Ovary (tissue), 9 donors: ENCODE measurements around the gene UBE2Z. TPM values are rescaled to one million over a fixed set of nuclear protein-coding genes. Genes with fewer than 3 reads are reported as not detected.

ENCODE experiments used
- DNase-seq, 5 donors: peaks; one replicate each; pipeline ENCODE4 v3.0.0-alpha.2; 2019 to 2020
- H3K27ac ChIP-seq, 2 donors: fragments of 200-600 bp; one replicate each; pipeline versions ENCODE4 v1.5.1 to v1.8.0; 2019 to 2022
- H3K27me3 ChIP-seq: fragments of 200-600 bp; one replicate; pipeline ENCODE4 v1.8.0; 2022
- H3K36me3 ChIP-seq: fragments of 200-600 bp; sonication (generic); one replicate; pipeline ENCODE4 v1.5.1; 2019
- H3K4me1 ChIP-seq: one replicate; pipeline ENCODE4 v1.8.1; 2013; ENCODE audit warnings: mild to moderate bottlenecking, moderate library complexity; ENCODE audit not compliant: insufficient read depth
- H3K4me3 ChIP-seq: fragments of 200-600 bp; sonication (generic); one replicate; pipeline ENCODE4 v1.5.1; 2017
- H3K9me3 ChIP-seq, 2 donors: fragments of 200-600 bp in 1 of 2; sonication (generic) in 1 of 2; one replicate each; pipeline versions ENCODE4 v1.5.1 to v1.8.1; 2013 to 2019; ENCODE audit warnings: mild to moderate bottlenecking in 1 of 2, moderate library complexity in 1 of 2
- EP300 ChIP-seq: sonication (generic); formaldehyde crosslinking; IDR thresholded peaks from one replicate; pipeline ENCODE4 v1.6.1; 2017; ENCODE audit warnings: antibody characterized with exemption
- POLR2A ChIP-seq: fragments of 450-650 bp; IDR thresholded peaks from one replicate; pipeline ENCODE4 v1.6.1; 2017; ENCODE audit warnings: antibody characterized with exemption, mild to moderate bottlenecking, moderate library complexity
- WGBS, 3 donors: extraction: QIAGEN DNeasy Blood & Tissue Kit in 1 of 3; methylation state at CpG; one replicate each; pipeline versions ENCODE4 v1.1.5 to v1.1.7; 2013 to 2017; 5-methylcytosine and 5-hydroxymethylcytosine counted together
- intact Hi-C, 4 donors: fragments of 100-400 bp; cut with DNase I; formaldehyde crosslinking; loops; one replicate each; pipeline versions ENCODE4 v1.11.0 to v1.15.1; 2022 to 2023
- polyA plus RNA-seq, 2 donors: library from polyadenylated mRNA; stranded (reverse); fragments of 200-250 nt in 1 of 2; fragments of 350-450 nt in 1 of 2; fragmentation: Illumina TruSeq in 1 of 2; extraction: RNeasy Lipid Tissue Mini Kit (QIAGEN cat#74804) in 1 of 2; gene quantifications; one replicate each; pipeline ENCODE4 v1.2.3, GENCODE V29; 2013 to 2014
- total RNA-seq, 7 donors: library from RNA; depleted of rRNA in 2 of 7; stranded (reverse); fragments of >200 nt in 2 of 7; fragmentation: NEBNext Ultra II Directional in 3 of 7; extraction: Animal tissue kit (Norgen Biotek cat#: 25700) in 3 of 7; gene quantifications; one replicate each; pipeline versions ENCODE4 v1.1.0 to v1.2.4, GENCODE V29; 2016 to 2023
- TF ChIP-seq, protein P1 (sequence below), 3 donors: fragments of 450-650 bp in 2 of 3; fragments of 200-600 bp in 1 of 3; IDR thresholded peaks; one replicate each; pipeline versions ENCODE4 v1.5.1 to v1.8.0; 2016 to 2022; ENCODE audit warnings: antibody characterized with exemption in 3 of 3, mild to moderate bottlenecking in 1 of 3
- donor health status: DM: no; HTN: no; CAD: no; lungs with moderate emphysema.
- donor health status: DM: no; HTN: no; CAD: no.
- donor health status: Bipolar disorder and iron deficiency.
- donor health status: DM: yes; HTN: yes; CAD: no.
- donor health status: DM: no; HTN: no; CAD: no.
- donor health status: DM: yes; HTN: yes; CAD: no.

The UBE2Z gene
- total and polyA plus RNA-seq, 9 donors, result 32.0 to 93.4 (median 58.2) TPM

DNA sequence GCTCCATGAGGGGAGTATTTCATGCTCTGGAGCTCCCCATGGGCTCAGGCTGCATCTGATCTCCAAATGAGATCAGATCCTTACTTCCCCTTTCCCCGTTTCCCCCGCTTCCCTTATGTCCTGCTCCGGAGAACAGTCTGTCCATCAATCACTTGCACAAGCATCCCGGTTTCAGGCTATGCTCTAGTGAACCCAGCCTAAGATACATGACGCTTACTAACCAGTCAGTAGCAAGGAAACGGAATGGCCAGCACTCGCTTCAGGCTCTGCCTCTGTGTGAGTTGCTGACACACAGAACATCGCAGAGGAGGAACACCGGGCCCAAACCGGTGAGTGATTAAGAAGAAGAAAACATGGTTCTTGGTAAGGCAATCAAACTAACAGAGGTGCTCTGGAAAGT is 25.0 kb upstream of the UBE2Z start:
- Histone ChIP-seq H3K4me3 (no peak overlapping the region), H3K36me3 (no peaks in the 10 kb centered on the region), H3K4me1 (no peaks in the 10 kb centered on the region), H3K27me3 (no peaks in the 10 kb centered on the region), H3K9me3 (no peaks in the 10 kb centered on the region), H3K27ac (no peak overlapping the region)
- no peak for DNase-seq
- intact Hi-C loops, result loop anchor here (5.0 kb wide), 5 partner anchors 76 to 211 kb away; partner anchors contain the start of gene HOXB13 (in 2 of the 4)
- TF ChIP-seq POLR2A (no peak), EP300 (no peak)
- TF ChIP-seq, protein P1, sequence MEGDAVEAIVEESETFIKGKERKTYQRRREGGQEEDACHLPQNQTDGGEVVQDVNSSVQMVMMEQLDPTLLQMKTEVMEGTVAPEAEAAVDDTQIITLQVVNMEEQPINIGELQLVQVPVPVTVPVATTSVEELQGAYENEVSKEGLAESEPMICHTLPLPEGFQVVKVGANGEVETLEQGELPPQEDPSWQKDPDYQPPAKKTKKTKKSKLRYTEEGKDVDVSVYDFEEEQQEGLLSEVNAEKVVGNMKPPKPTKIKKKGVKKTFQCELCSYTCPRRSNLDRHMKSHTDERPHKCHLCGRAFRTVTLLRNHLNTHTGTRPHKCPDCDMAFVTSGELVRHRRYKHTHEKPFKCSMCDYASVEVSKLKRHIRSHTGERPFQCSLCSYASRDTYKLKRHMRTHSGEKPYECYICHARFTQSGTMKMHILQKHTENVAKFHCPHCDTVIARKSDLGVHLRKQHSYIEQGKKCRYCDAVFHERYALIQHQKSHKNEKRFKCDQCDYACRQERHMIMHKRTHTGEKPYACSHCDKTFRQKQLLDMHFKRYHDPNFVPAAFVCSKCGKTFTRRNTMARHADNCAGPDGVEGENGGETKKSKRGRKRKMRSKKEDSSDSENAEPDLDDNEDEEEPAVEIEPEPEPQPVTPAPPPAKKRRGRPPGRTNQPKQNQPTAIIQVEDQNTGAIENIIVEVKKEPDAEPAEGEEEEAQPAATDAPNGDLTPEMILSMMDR (IDR thresholded peaks at IDR 0.05), result no peak
- WGBS, 3 donors, result 34 to 55% (median 43%) methylated on average over 10 of the region's 10 CpGs

DNA sequence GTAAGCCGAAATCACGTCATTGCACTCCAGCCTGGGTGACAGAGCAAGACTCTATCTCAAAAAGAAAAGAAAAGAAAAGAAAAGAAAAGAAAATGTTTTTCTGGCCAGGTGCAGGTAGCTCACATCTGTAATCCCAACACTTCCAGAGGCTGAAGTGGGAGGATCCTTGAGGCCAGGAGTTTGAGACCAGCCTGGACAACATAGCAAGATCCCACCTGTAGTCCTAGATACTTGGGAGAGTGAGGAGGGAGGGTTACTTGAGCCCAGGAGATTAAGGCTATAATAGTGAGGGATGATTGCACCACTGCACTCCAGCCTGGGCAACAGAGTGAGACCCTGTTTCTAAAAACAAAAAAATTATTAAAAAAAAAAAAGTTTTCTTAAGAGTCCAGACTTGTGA is 18.1 kb upstream of the UBE2Z start:
- H3K27me3 ChIP-seq, result no peaks in the 10 kb centered on the region
- H3K4me3 ChIP-seq, result no peak overlapping the region
- H3K27ac ChIP-seq, result no peak overlapping the region
- peaks cover 4% of the 10 kb centered on the region for H3K4me1 ChIP-seq
- no peak for DNase-seq
- intact Hi-C loops, result no loop called here
- TF ChIP-seq EP300 (no peak), POLR2A (no peak)
- TF ChIP-seq, protein P1 (IDR thresholded peaks at IDR 0.05), result no peak
- 85 to 93% (median 90%) methylated on average over 2 of the region's 2 CpGs for WGBS, 3 donors
- H3K36me3 ChIP-seq, result no peaks in the 10 kb centered on the region
- H3K9me3 ChIP-seq, result no peaks in the 10 kb centered on the region

DNA sequence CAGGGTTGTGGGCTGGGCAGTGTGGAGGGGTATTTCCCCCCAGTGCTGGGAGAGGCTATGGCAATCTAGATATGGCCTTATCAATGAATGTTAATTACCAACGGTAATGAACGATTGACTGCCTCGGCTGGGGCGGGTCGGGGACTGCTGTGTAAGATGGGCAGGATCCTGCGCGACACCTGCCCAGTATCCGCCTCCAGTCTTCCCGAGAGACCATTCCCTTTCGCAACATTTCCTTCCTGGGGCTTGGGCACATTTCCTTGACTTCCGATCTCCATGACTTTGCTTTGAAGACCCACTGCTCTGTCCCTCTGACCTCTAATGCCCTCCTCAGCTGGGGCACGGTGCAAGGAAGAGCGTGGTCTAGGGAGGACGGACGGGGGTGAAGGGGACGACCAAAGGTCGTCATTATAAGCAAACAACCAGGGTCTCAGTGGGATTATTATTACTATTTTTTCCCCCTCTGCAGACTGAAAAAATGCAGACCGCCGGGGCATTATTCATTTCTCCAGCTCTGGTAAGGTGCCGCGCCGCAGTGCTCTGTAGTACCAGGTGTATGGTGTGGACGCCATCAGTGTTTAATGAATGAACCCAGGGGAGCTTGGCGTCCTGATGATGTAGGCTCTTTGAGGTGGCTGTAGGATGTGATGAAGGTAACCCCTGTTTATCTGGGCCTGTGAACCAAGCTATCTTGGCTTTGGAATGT is 15.1 kb upstream of the UBE2Z start:
- intact Hi-C loops, result no loop called here
- WGBS, 3 donors, result 1 to 2% (median 1%) methylated on average over 24 of the region's 24 CpGs

DNA sequence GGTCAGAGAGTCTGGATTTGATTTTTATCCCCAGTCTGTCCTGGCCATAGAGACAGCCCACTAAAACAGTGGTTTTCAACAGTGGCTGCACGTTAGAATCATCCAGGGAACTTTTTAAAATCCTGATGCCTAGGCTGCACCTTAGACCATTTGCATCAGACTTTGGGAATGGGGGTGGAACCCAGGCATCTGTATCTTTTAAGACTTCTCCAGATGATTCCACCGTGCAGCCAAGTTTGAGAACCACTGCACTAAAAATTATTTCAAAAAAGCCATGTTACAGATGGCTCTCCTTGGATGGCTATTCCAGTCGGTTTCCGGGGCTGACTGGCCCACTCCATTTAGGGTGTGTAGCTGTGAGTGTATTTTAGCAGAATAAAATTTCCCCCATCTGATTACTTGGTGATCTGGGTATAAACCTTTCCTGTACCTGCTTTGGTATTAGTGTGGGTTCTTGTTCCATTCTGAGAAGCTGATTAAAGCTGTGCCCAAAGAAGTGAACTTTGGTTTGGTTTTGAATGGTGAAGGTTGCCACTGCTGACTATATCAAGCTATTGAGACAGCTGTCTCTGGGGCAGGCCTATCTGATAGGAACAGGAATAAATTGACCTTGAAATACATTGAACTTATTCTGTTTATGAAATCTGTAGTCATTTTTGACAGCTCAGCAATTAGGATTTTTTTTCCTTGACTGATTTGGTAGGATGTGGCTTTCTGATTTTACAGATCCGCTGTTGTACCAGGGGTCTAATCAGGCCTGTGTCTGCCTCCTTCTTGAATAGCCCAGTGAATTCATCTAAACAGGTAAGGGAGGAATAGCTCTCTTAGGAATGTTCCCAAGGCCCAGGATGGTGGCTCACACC is 14.3 kb upstream of the UBE2Z start:
- H3K4me1 ChIP-seq, result peaks cover 4% of the 10 kb centered on the region
- H3K9me3 ChIP-seq, result no peaks in the 10 kb centered on the region
- no peak for DNase-seq
- H3K36me3 ChIP-seq, result no peaks in the 10 kb centered on the region
- TF ChIP-seq POLR2A (no peak), EP300 (no peak)
- TF ChIP-seq, protein P1 (IDR thresholded peaks at IDR 0.05), result no peak
- WGBS, 3 donors, result 56 to 63% (median 57%) methylated on average over 5 of the region's 5 CpGs
- no peak overlapping the region for H3K27ac ChIP-seq
- no peaks in the 10 kb centered on the region for H3K27me3 ChIP-seq
- intact Hi-C loops, result no loop called here
- H3K4me3 ChIP-seq, result peak overlapping the region; percentile 54

More for the DNA sequence above, 15.1 kb upstream of the UBE2Z start:
- no peaks in the 10 kb centered on the region for H3K9me3 ChIP-seq
- H3K36me3 ChIP-seq, result no peaks in the 10 kb centered on the region
- peak overlapping the region in 1 of 2 donors; percentile 27 for H3K27ac ChIP-seq
- peaks cover 4% of the 10 kb centered on the region for H3K4me1 ChIP-seq
- no peaks in the 10 kb centered on the region for H3K27me3 ChIP-seq
- peak overlapping the region; percentile 54 for H3K4me3 ChIP-seq
- no peak for TF ChIP-seq EP300
- TF ChIP-seq POLR2A, result no peak
- TF ChIP-seq, protein P1 (IDR thresholded peaks at IDR 0.05), result no peak
- no peak for DNase-seq
